GM19351 (cell line): Measurements from ENCODE around the gene STAU1.
"Not testable (repeated sequence)": the region's sequence is repeated elsewhere in the genome, so short reads cannot be mapped to it uniquely, and the experiment has no call there.

Experiments used
- ATAC-seq: cut with Tn5 transposase; IDR thresholded peaks from one replicate; pipeline ENCODE4 v1.9.1; 2021; ENCODE audit warnings: mild to moderate bottlenecking, moderate library complexity; ENCODE audit not compliant: unreplicated experiment

The STAU1 gene

GRCh38 chr20:49166534-49167449 lies 21.3 kb downstream of the STAU1 start:
- peak; percentile 69 for ATAC-seq

GRCh38 chr20:49165611-49166010 lies 22.5 kb downstream of the STAU1 start:
- peak; percentile 65 for ATAC-seq

GRCh38 chr20:49163696-49164095 lies 24.4 kb downstream of the STAU1 start:
- no peak for ATAC-seq

GRCh38 chr20:49161428-49162152 lies 26.5 kb downstream of the STAU1 start:
- no peak for ATAC-seq

- ATAC-seq: no peak
Observed at GRCh38 chr20:49160057-49160929, 27.8 kb downstream of the STAU1 start.

GRCh38 chr20:49157146-49157545 lies 31.0 kb downstream of the STAU1 start:
- no peak for ATAC-seq

GRCh38 chr20:49156481-49156880 lies 31.7 kb downstream of the STAU1 start:
- ATAC-seq: no peak

GRCh38 chr20:49151436-49151835 lies 36.7 kb downstream of the STAU1 start:
- no peak for ATAC-seq

- no peak for ATAC-seq
Observed at GRCh38 chr20:49149281-49150045, 38.7 kb downstream of the STAU1 start.

GRCh38 chr20:49148601-49149000 lies 39.5 kb downstream of the STAU1 start:
- ATAC-seq: no peak

- ATAC-seq: no peak
Observed at GRCh38 chr20:49147296-49147695, 40.8 kb downstream of the STAU1 start.

GRCh38 chr20:49146442-49147225 lies 41.5 kb downstream of the STAU1 start:
- no peak for ATAC-seq

GRCh38 chr20:49140834-49141233 lies 47.3 kb downstream of the STAU1 start:
- ATAC-seq: no peak

GRCh38 chr20:49140411-49140810 lies 47.7 kb downstream of the STAU1 start:
- no peak for ATAC-seq

- ATAC-seq: no peak
Observed at GRCh38 chr20:49138431-49138830, 49.7 kb downstream of the STAU1 start.

- no peak for ATAC-seq
Observed at GRCh38 chr20:49136817-49137571, 51.1 kb downstream of the STAU1 start.

- not testable (repeated sequence) for ATAC-seq
Observed at GRCh38 chr20:49134797-49135196, 53.3 kb downstream of the STAU1 start.

GRCh38 chr20:49133571-49133970 lies 54.6 kb downstream of the STAU1 start:
- no peak for ATAC-seq

- ATAC-seq: no peak
Observed at GRCh38 chr20:49132995-49133478, 55.1 kb downstream of the STAU1 start.
